Measurements from ENCODE around the gene CRYM.
"Not testable (repeated sequence)": the region's sequence is repeated elsewhere in the genome, so short reads cannot be mapped to it uniquely, and the experiment has no call there.

Gene CRYM

GRCh38 chr16:21276090-21276489, 2.0 kb downstream of the CRYM start:
- TF ChIP-seq, protein P1, sequence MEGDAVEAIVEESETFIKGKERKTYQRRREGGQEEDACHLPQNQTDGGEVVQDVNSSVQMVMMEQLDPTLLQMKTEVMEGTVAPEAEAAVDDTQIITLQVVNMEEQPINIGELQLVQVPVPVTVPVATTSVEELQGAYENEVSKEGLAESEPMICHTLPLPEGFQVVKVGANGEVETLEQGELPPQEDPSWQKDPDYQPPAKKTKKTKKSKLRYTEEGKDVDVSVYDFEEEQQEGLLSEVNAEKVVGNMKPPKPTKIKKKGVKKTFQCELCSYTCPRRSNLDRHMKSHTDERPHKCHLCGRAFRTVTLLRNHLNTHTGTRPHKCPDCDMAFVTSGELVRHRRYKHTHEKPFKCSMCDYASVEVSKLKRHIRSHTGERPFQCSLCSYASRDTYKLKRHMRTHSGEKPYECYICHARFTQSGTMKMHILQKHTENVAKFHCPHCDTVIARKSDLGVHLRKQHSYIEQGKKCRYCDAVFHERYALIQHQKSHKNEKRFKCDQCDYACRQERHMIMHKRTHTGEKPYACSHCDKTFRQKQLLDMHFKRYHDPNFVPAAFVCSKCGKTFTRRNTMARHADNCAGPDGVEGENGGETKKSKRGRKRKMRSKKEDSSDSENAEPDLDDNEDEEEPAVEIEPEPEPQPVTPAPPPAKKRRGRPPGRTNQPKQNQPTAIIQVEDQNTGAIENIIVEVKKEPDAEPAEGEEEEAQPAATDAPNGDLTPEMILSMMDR (IDR thresholded peaks at IDR 0.05; ENCODE audit: low read depth, low read length), result no peak
- no peak overlapping the region for H3K4me3 ChIP-seq (ENCODE audit: low read depth, low read length)
- in situ Hi-C loops (cut with HindIII; ENCODE audit: low sequenced_read_pairs), result no loop called here
- DNase-seq (ENCODE audit: low read depth, low spot score), result no peak

GRCh38 chr16:21275529-21275928, 2.6 kb downstream of the CRYM start:
- no peak overlapping the region for H3K4me3 ChIP-seq (ENCODE audit: low read depth, low read length)
- no peak for DNase-seq (ENCODE audit: low read depth, low spot score)
- TF ChIP-seq, protein P1 (IDR thresholded peaks at IDR 0.05; ENCODE audit: low read depth, low read length), result no peak
- in situ Hi-C loops (cut with HindIII; ENCODE audit: low sequenced_read_pairs), result no loop called here

DNA sequence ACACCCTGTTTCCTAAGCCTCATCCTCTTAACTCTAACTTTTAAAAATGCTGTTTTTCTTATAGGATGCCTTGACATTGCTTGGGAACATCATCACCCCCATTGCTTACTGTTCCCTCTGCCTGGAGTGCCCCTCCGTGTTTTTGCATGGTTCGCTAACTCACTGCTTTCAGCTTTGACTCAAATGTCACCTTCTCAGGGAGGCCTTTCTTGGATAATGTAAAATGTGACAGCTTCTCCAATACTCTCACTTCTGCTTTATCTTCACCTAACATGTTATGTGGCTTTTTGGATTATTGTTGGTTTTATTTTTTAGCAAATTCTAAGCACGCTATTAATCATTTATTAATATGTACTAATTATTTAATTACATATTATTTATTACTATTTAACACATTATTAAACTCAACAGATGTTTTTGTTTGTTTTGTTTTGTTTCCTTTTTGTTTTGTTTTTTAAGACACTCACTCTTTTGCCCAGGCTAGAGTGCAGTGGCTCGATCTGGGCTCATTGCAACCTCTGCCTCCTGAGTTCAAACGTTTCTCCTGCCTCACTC, 3.8 kb downstream of the CRYM start:
- H3K4me3 ChIP-seq (ENCODE audit: low read depth, low read length), result no peak overlapping the region
- TF ChIP-seq, protein P1 (IDR thresholded peaks at IDR 0.05; ENCODE audit: low read depth, low read length), result no peak
- in situ Hi-C loops (cut with HindIII; ENCODE audit: low sequenced_read_pairs), result no loop called here
- DNase-seq (ENCODE audit: low read depth, low spot score), result no peak

GRCh38 chr16:21272763-21273162, 5.3 kb downstream of the CRYM start:
- in situ Hi-C loops (cut with HindIII; ENCODE audit: low sequenced_read_pairs); DNase-seq (ENCODE audit: low read depth, low spot score); H3K4me3 ChIP-seq (ENCODE audit: low read depth, low read length): not testable (repeated sequence)

GRCh38 chr16:21272253-21272652, 5.8 kb downstream of the CRYM start:
- TF ChIP-seq, protein P1 (IDR thresholded peaks at IDR 0.05; ENCODE audit: low read depth, low read length), result no peak
- H3K4me3 ChIP-seq (ENCODE audit: low read depth, low read length), result no peak overlapping the region
- in situ Hi-C loops (cut with HindIII; ENCODE audit: low sequenced_read_pairs), result no loop called here
- no peak for DNase-seq (ENCODE audit: low read depth, low spot score)

- H3K4me3 ChIP-seq (ENCODE audit: low read depth, low read length), result no peak overlapping the region
- DNase-seq (ENCODE audit: low read depth, low spot score), result no peak
- TF ChIP-seq, protein P1 (IDR thresholded peaks at IDR 0.05; ENCODE audit: low read depth, low read length), result no peak
- in situ Hi-C loops (cut with HindIII; ENCODE audit: low sequenced_read_pairs), result no loop called here
Observed at GRCh38 chr16:21268236-21268635, 9.9 kb downstream of the CRYM start.

DNA sequence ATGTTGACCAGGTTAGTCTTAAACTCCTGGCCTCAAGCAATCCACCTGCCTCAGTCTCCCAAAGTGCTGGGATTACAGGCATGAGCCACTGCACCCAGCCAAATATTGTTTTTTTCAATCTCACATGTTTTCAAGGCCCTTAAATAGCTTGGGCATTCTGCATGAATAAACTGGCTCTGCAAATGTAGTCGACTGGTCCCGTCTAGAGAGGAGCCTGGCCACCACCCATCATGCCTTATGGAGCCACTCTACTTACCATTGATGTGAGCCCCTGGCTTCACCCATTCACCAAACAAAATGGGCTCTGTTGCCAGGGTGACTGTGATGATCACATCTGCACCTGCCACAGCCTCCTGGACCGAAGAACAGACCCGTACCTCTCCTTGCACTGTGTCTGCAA, 10.8 kb downstream of the CRYM start:
- no peak for DNase-seq (ENCODE audit: low read depth, low spot score)
- H3K4me3 ChIP-seq (ENCODE audit: low read depth, low read length), result no peak overlapping the region
- in situ Hi-C loops (cut with HindIII; ENCODE audit: low sequenced_read_pairs), result no loop called here
- TF ChIP-seq, protein P1 (IDR thresholded peaks at IDR 0.05; ENCODE audit: low read depth, low read length), result no peak

Data from astrocyte of the spinal cord (primary cell).